HG03520 (cell line): ENCODE results near the gene IL18RAP.

Experiments
- ATAC-seq: cut with Tn5 transposase; IDR thresholded peaks from one replicate; pipeline ENCODE4 v1.9.1; 2021; ENCODE audit warnings: mild to moderate bottlenecking, moderate library complexity; ENCODE audit not compliant: unreplicated experiment

The IL18RAP gene

DNA sequence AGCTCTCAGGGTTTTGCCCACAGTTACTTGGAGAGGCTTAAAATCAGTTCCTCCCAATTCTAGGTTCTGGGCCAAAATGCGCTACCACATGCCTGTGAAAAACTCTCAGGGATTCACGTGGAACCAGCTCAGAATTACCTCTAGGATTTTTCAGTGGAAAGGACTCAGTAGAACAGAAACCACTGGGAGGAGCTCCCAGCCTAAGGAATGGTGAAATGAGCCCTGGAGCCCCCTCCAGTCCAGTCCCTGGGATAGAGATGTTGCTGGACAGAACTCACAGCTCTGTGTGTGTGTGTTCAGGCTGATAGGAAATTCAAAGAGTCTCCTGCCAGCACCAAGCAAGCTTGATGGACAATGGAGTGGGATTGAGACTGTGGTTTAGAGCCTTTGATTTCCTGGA is 29.0 kb downstream of the IL18RAP start:
- ATAC-seq: no peak

DNA sequence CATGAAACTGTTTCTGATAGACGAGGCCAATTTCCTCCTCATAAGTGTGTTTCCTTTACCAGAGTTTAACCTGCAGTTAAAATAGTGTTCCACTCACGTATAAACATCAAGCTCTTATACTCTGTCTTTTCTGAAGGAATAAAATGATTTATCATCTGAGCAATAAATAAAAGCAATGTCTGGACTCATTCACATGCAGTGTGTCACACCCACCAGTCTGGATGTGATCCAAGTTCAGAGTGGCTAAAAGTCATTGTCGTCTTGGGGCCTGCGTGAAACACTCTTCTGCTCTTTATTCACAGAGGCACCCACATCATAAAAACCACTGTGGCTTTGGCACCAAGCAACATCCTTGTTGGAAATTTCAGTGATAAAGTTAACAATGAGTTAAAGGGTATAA is 30.5 kb downstream of the IL18RAP start:
- ATAC-seq: no peak

DNA sequence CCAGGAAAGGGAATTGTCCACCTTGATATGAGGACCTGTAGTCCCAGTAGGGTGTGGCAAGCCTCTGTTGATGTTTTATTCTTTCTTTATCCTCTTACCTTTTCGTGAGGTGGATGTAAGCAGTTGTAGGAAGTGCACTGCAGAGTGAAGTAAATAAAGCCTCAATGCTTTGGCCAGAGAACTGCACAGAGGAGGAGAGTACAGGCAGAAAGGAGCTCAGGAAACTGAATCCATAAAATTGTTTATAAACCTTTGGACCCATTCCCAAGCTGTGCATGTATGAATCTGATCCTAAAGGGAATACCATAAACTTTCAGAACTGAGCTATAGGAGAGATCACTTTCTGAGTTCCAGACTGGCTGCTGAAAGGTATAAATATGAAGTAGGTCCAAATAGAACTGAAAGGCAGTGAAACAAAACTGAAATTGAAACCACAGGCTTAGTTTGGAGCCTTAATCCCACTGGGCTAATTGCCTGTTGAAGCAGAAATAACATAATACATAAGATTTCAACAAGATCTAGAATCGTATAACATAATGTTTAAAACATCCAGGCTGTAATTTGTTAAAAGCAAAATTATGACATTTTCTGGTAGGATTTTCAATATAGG is 32.2 kb downstream of the IL18RAP start:
- ATAC-seq: no peak

DNA sequence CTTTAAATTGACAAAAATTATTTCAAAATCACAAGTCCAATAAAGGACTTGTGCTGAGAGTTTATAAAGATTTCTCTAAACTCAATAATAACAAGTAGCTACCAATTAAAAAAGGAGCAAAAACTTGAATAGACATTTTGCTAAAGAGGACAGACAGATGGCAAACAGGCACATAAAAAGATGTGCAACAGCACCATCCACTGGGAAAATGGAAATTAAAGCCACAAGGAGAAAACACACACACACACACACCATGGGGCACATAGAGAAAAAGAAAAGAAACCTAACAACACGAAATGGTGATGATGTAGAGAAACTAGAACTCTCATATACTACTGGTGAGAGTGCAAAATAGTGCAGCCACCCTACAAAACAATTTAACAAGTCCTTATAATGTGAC is 37.5 kb downstream of the IL18RAP start:
- no peak for ATAC-seq

DNA sequence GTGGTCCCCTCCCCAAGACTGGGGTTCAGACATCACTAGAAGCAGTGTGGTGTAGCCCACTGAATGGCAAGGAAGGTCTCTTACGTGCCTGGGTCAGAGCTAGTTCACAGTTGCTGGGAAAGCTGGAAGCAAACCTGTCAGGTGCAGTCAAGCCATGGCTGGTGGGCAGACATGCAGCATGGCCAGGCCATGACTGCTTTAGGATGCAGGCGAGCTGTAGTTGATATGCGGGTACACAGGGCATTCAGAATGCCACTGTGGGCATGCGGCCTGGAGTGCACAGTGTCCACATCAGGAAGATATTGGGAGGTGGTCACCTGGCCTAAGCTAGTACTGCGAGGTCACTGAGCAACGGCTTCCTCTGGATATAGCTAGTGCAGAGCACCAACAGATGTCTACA is 38.2 kb downstream of the IL18RAP start:
- no peak for ATAC-seq

DNA sequence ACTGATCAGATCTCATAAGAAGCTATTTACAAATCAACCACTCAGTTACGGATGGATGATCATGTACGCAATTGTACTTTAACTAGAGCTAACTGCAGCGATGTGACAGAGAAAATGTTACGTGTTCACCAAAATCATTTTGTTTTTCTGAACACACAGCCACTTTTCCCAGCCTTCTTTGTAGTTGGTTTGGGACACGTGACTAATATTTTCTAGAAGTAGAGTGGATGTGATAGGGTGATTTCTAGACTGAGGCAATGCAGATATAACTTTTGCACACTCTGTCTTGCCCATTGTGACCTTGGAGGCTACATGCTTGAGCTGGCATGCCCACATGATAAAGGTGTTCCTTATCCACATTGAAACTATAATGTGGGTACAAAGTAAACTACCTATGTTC is 40.2 kb downstream of the IL18RAP start:
- ATAC-seq: no peak

DNA sequence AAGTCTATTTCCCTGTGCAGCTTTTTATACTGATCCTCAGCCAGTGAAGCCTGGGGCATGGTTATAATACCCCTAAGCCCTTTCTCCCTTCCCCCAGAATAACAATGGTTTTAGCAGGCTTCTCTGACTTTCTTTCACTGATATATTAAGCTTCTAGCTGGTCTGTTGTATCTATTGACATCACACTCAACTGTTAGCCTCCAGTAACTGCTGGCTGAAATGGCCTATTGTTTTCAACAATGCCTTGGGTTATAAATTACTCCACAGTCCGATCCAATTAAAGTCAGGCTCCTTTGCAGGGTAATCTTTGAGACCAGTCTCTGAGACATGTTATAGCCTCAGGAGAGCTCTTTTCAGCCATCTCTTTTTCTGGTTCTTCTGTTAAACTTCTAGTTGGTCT is 47.2 kb downstream of the IL18RAP start:
- no peak for ATAC-seq

DNA sequence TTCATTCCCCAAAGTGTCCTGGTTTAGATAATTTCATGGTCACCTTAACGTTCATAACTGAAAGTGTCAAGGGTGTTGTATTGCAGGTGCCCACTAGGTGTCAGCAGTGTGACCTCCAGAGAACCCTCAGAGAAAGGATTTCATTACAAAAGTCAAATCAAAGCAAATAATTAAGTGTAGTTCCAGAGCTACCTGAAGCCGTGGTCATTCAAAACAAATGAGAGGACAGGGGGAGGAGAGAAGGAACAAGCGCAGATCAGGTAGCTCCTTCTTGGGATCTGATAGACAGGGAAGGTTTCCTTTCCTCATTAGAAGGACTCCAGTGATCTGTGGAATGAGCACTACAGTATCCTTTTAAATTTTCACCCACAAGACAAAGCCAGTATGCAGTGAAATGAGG is 50.1 kb downstream of the IL18RAP start, which contains the start of gene SLC9A4:
SLC9A4 (plus strand) TSS at position 207 of the 400 bp plus-strand sequence. CDS start 534 bp downstream, outside the sequence.
- no peak for ATAC-seq

DNA sequence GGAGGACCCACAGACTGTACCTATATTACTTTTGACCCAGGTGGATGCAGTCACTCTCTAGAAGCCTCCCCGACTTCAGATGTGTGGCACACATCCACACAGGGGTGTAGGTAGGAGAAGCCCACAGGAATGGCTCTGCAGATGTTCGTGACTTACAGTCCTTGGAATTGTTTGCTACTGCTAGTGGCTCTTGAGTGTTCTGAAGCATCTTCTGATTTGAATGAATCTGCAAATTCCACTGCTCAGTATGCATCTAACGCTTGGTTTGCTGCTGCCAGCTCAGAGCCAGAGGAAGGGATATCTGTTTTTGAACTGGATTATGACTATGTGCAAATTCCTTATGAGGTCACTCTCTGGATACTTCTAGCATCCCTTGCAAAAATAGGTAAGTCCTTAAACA is 50.7 kb downstream of the IL18RAP start:
- ATAC-seq: no peak

DNA sequence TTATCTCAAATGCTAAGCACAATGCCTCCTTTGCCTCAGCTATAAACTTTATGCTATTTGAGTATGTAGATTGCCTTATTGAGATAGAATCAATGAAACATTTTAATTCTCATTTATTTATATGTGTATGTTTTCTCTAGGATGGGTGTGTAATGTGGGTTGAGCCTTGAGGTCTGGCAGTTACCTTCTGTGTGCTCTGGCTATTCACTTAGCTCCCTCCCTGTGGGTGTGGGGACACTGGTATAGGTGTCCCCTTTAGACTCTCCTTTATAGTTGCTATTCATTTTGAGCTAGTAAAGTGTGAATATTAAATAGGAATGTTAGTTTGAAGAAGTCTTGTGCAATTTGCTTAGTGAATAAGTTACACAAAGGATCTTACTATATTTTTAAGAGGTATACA is 51.8 kb downstream of the IL18RAP start:
- ATAC-seq: no peak

DNA sequence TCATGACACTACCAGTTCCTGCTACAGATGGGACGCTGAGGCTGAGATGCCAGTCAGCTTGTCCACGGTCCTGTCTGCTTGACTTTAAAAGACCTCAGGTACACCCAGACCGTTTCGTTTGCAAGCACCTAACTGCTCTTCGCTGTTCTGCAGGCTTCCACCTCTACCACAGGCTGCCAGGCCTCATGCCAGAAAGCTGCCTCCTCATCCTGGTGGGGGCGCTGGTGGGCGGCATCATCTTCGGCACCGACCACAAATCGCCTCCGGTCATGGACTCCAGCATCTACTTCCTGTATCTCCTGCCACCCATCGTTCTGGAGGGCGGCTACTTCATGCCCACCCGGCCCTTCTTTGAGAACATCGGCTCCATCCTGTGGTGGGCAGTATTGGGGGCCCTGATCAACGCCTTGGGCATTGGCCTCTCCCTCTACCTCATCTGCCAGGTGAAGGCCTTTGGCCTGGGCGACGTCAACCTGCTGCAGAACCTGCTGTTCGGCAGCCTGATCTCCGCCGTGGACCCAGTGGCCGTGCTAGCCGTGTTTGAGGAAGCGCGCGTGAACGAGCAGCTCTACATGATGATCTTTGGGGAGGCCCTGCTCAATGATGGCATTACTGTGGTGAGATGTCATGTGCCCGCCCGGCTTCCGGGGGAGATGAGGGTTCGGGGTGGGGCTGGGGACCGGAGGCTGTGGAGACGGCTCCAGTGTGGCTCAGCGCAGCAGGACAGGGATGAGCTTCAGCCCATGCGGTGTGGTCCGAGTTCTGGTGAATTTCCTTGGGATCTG is 55.9 kb downstream of the IL18RAP start:
- no peak for ATAC-seq

DNA sequence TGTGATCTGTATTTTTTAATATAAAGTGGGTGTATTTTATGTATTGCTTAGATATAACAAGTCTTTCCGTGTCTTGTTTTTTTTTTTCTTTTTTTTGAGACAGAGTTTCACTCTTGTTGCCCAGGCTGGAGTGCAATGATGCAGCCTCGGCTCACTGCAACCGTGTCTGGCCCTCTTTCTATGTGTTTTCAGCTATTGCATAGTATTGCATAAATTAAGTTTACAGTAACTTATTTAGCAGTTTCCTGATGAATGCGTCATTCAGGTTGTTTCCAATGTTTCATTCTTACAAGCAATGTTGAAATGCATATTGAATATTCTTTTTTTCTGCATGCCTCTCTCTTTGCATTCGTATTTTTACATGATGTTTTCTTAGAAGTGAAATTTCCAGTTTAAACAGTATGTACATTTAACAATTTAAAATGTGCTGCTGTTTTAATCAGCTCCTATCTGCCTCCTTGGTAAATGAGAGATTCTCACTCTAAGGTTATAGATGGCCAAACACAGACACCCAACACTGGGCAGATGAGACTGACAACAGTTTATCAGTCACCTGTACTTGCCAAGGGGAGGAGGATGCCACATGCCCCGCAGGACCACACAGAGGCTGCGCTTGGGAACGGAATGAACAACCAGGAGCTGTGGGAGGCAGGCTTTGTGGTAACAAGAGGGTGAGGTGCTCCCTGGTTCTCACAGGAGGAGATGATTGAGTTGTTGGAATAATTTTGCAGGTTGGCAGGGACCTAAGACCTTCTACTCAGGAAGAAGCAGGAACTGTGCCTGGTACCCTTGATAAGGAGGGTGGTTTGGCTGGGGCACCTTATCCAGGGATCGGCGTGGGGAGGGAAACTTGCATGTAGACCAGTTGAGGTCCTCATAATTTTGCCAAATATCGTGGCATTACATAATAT is 57.6 kb downstream of the IL18RAP start:
- no peak for ATAC-seq

DNA sequence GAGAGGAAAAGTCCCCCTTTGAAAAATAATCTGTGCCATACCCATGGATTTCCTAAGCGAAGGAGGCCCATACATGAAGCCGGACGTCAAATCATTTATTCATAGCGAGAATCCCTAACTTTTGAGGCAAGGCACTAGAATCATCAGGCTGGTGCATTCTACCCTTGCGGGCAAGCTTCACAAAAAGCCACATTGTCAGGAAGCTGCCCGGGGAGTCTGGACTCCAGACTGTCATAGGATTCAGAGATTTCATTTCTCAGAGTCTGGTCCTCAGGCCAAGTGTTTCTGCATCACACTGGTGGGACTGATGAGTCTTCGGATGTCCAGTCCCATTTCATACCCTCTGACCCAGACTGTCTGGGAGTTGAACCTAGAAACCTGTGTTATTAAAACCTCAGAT is 59.0 kb downstream of the IL18RAP start:
- ATAC-seq: no peak

DNA sequence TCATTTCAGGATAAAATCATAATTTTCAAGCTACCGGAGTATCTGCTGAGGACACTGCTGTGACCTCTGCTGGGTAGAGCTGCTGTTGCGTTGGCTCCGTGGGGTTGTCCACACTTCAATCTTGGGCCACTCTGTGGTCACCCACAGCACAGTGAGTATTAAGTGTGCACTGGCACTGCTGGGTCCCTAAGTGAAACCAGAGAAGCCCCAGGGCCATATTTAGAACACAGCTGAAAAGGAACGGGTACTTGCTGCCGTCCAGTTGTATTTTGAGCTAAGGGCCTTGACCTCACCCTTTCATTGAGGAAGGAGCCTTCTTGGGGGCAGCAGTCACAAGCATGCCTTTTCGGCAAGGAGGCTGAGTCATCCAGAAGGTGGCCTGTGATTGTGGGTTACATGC is 60.1 kb downstream of the IL18RAP start:
- no peak for ATAC-seq

DNA sequence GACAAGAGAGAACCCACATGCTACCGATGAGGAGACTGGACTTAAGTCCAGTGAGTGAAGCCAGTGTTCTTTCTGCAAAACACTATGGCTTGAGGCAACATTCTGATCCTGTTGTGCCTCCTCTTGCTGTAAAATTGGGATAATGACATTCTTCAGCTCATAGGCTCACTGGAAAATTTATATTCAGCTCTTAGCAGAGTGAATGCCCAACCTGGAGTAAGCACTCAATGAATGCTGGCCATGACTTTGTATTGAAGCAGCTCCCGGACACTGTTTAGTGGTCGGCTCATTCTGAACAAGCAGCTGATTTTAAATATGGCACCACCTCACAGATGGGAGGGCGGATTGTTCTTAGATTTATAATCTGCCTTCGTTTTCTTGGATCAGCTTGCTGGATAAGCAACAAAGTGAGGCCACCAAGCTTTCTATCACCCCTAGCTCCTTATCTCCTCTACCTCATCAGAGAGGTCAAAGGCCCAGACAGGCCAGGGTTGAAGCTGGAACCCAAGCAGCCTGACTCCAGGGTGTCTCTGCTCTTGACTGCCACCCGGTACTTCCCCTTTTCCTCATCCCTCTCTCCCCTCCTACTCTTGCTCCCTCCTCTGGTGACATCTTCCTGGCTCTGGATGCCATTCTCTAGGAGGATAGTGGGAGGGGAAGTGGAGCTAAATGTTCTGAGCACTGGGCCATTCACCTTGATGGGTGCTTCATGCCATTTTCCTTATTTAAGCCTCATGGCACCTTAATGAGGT is 61.5 kb downstream of the IL18RAP start:
- no peak for ATAC-seq

DNA sequence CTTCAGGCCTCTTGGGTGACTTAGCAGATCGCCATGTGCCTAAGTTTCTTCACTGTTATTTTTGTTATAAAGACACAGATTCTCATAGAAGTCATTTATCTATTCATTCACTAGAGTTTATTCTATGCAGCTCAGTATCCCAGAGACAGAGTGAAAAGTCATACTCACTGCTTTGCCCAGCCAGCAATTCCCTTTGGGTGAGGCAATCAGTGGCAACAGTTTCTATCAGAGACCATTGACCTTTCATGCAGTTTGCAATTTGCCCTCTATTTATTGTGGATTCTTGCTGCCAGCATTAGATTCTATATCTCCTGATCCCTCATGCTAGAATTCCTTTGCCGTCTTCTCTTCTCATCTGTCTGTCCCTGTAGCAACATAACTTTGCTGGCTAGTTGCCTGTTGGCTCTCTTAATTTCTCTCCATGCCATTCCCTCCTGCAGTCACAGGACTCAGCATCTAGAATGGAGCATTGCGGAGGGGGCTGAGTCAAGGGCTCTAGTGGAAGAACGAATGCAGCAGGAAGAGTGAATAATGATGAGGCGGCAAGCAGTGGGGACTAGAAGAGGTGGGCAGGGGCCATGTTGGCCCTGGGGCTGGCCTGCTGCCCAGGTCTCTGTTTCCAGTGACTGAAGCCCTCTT is 62.3 kb downstream of the IL18RAP start:
- no peak for ATAC-seq

DNA sequence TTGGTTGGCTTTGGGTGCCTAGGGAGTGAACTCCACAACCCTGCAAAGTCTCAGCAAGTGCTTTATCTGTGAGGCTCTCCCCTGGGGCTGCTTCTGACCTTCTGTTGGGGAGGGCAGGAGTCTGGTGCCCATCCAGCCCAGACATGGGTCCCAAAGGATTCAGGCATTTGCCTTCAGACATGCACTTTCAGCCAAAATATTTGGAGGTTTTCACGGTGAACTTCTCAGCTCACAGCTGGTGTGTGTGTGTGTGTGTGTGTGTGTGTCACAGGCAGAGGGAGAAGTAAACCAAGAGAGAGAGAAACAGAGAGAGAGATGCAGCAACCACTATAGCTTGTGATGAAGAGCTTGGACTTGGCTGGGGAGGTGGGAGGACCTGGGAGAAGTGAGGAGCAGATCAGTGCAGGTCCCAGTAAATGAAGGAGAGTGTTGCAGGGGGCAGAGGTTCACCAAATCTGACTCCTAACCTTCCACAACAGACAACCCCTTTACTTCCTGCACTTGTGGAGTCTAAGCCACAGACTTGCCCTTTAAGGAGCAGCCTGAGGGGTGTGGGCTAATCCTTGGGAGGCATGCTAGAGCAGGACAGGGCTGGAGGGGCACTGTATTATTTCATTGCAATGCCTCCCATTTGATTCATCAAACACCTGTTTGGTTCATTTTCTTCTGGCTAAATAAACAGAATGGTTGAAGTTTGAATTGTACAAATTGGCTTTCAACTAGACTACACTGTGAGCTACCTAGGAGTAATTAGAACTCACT is 64.2 kb downstream of the IL18RAP start:
- ATAC-seq: no peak

DNA sequence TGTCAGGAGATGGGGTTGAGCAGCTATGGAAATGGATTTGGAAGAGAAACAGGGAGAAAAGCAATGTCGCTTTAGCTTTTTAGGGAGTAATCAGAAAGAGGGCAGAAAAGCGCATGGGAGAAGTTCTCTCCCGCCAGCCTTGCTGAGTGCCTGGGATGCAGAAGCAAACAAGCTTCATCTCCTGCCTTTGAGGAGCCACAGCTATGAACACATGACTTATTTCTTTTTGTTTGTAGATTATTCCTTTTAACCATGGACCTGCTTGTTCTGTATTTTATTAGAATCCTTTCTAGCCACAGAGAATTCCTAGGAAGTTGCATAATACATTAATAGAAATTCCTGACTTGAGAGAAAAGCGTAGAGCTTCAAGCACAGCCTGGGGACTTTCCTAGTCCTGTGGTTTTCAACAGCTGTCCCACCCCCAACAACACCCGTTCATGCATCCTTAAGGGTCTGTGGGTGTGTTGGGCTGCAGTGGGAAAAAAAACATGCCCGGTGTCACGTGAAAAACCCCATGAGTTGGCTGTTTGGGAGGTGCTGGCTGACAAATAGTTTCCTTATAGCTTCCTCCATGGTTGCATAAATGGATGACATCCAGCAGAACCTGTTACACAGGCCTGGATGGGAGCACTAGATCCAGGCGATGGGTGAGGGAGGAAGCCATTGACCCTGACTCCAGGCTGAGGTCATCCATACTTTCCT is 65.0 kb downstream of the IL18RAP start:
- ATAC-seq: no peak

DNA sequence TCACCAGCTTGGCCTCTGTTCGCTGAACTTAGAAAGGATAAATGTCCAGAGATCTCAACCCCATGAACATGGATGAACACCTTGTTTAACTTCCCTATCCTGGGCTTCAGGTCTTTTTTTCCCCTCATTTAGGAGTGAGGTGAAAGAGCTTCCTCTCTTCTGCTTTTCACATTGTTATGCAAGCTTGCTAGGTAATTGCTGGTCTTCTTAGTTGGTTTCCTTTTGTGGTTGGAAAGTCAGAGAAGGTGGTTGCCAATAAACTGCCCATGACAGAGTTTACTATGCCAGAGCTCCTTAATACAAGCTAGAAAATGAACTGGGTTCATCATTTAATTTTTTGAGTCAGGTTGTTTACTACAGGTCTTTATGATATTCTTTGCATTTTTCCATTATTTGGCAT is 66.7 kb downstream of the IL18RAP start:
- no peak for ATAC-seq
